AG09319 (cell line): ENCODE data around the gene MRPL12.

ENCODE experiments used
- DNase-seq: peaks from one replicate; pipeline ENCODE4 v3.0.0-alpha.2; 2010; ENCODE audit warnings: low read depth; ENCODE audit errors: extremely low read depth
- TF ChIP-seq, protein P1 (sequence below): IDR thresholded peaks from 2 replicates; pipeline ENCODE4 v1.5.1; 2011; ENCODE audit warnings: low read depth, mild to moderate bottlenecking, inconsistent platforms, low read length, moderate library complexity

MRPL12 gene

DNA sequence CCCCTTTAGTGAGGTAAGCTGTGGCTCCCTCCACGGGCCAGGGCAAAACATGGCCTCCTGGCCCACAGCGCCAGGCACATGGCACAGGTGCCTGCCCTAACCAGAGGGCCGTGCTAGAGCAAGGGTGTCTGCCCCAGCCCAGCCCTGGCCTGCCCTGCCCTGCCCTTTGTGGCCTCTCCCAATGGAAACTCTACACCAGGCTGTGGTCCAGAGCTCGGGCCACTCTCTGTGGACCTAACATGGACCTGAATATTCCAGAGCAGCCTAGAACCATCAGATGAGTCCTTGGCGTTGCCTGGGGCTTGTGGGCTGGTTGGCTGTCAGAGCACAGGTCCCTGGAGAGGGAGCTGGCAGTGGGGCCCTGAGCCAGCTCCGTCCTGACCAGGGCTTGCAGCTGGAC, 8.0 kb upstream of the MRPL12 start:
- no peak for DNase-seq

GRCh38 chr17:81695801-81696200, 7.4 kb upstream of the MRPL12 start:
- TF ChIP-seq, protein P1, sequence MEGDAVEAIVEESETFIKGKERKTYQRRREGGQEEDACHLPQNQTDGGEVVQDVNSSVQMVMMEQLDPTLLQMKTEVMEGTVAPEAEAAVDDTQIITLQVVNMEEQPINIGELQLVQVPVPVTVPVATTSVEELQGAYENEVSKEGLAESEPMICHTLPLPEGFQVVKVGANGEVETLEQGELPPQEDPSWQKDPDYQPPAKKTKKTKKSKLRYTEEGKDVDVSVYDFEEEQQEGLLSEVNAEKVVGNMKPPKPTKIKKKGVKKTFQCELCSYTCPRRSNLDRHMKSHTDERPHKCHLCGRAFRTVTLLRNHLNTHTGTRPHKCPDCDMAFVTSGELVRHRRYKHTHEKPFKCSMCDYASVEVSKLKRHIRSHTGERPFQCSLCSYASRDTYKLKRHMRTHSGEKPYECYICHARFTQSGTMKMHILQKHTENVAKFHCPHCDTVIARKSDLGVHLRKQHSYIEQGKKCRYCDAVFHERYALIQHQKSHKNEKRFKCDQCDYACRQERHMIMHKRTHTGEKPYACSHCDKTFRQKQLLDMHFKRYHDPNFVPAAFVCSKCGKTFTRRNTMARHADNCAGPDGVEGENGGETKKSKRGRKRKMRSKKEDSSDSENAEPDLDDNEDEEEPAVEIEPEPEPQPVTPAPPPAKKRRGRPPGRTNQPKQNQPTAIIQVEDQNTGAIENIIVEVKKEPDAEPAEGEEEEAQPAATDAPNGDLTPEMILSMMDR, result no peak
- DNase-seq, result no peak

More for the DNA sequence above, 8.0 kb upstream of the MRPL12 start:
- TF ChIP-seq, protein P1, result no peak

GRCh38 chr17:81696218-81696941, 6.8 kb upstream of the MRPL12 start:
- no peak for DNase-seq
- TF ChIP-seq, protein P1, result no peak

DNA sequence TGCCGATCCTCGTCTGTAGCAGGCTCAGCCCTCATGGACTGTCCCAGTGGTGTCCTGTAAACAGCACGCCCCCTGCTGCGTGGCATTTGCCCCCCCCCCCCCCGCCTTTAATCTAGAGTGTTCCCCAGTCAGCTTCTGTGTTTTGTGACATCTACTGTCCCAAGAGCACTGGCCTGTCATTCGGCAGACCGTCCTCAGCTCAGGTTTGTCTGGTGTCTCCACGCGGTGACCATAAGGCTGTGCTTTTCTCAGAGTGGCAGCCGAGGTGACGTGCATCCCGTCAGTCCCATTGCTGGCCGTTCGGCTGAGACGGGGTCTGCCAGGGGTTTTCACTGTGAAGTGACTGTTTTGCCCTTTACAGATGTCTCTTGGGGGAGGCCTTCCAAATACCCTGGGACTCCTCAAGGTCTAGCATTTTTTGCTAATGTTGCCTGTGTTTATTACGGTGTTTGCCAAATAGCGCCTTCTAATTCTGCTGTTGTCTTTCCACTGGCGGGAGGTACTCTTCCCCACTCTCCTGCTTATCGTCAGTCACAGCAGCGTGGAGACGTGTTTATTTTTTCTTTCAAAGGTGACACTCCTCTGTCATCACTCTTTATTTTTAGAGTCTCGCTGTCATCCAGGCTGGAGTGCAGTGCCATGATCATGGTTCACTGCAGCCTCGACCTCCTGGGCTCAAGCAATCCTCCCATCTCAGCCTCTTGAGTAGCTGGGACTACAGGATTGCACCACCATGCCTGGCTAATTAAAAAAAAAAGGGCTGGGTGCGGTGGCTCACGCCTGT, 5.7 kb upstream of the MRPL12 start:
- no peak for DNase-seq
- TF ChIP-seq, protein P1, result no peak

GRCh38 chr17:81700353-81701287, 2.5 kb upstream of the MRPL12 start:
- TF ChIP-seq, protein P1, result no peak
- DNase-seq, result no peak

GRCh38 chr17:81701288-81702071, 1.7 kb upstream of the MRPL12 start:
- DNase-seq, result no peak

More at GRCh38 chr17:81701288-81702071, 1.7 kb upstream of the MRPL12 start:
- TF ChIP-seq, protein P1, result no peak
